ENCODE results near the gene ADAT1. TPM values are rescaled to one million over a fixed set of nuclear protein-coding genes. Genes with fewer than 3 reads are reported as not detected.

The ADAT1 gene
- total and polyA plus RNA-seq, 8 donors, result 39.1 to 57.4 (median 51.7) TPM

GRCh38 chr16:75644240-75645012 is 21.3 kb upstream of the ADAT1 start:
- intact Hi-C loops (cut with DNase I), result no loop called here
- peaks cover 5 to 29% of the 10 kb centered on the region in 2 donors for H3K4me1 ChIP-seq
- no peak overlapping the region for H3K27ac ChIP-seq
- no peak for DNase-seq
- no peaks in the 10 kb centered on the region for H3K27me3 ChIP-seq
- no peak for TF ChIP-seq CTCF (IDR thresholded peaks at IDR 0.05)
- H3K9me3 ChIP-seq, result no peaks in the 10 kb centered on the region
- H3K4me3 ChIP-seq, result no peak overlapping the region
- H3K36me3 ChIP-seq, result peaks cover 0 to 63% of the 10 kb centered on the region in 2 donors
- ATAC-seq, result no peak

DNA sequence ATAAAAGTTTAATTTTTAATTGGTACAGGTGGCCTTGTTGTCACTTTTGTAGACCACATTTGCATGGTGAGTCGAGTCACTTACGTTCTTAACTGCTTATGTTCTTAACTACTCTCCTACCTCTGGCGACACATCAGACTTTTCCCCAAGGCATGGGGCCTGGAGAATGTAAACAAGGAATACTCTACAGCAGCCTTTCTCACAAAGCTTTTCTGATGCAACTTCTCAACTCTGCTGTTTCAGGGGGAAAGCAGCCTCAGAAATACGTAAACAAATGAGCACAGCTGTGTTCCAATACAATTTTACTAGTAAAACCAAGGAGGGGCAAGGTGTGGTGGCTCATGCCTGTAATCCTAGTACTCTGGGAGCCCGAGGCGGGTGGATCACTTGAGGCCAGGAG is 17.5 kb upstream of the ADAT1 start:
- H3K4me1 ChIP-seq, result peaks cover 0 to 14% of the 10 kb centered on the region in 2 donors
- DNase-seq (no peak), ATAC-seq (no peak)
- H3K4me3 ChIP-seq, result no peak overlapping the region
- H3K27ac ChIP-seq, result no peak overlapping the region
- no peak for TF ChIP-seq CTCF (IDR thresholded peaks at IDR 0.05)
- intact Hi-C loops (cut with DNase I), result no loop called here
- H3K27me3 ChIP-seq, result no peaks in the 10 kb centered on the region
- no peaks in the 10 kb centered on the region for H3K9me3 ChIP-seq
- peaks cover 0 to 100% of the 10 kb centered on the region in 2 donors for H3K36me3 ChIP-seq

- no peak overlapping the region for H3K27ac ChIP-seq
- H3K4me1 ChIP-seq, result no peaks in the 10 kb centered on the region
- H3K36me3 ChIP-seq, result peaks cover 0 to 100% of the 10 kb centered on the region in 2 donors
- intact Hi-C loops (cut with DNase I), result no loop called here
- H3K4me3 ChIP-seq, result no peak overlapping the region
- no peak for TF ChIP-seq CTCF (IDR thresholded peaks at IDR 0.05)
- H3K9me3 ChIP-seq, result no peaks in the 10 kb centered on the region
- DNase-seq, result no peak
- H3K27me3 ChIP-seq, result no peaks in the 10 kb centered on the region
- no peak for ATAC-seq
These were observed 12.0 kb upstream of the ADAT1 start for GRCh38 chr16:75635036-75635435.

GRCh38 chr16:75632857-75633256 is 9.8 kb upstream of the ADAT1 start:
- Histone ChIP-seq H3K27ac (no peak overlapping the region), H3K4me3 (no peak overlapping the region), H3K27me3 (no peaks in the 10 kb centered on the region), H3K36me3 (peaks cover 0 to 100% of the 10 kb centered on the region in 2 donors), H3K4me1 (peaks cover 0 to 8% of the 10 kb centered on the region in 2 donors), H3K9me3 (no peaks in the 10 kb centered on the region)
- no peak for ATAC-seq
- no peak for DNase-seq
- intact Hi-C loops (cut with DNase I), result no loop called here
- TF ChIP-seq CTCF (IDR thresholded peaks at IDR 0.05), result no peak

DNA sequence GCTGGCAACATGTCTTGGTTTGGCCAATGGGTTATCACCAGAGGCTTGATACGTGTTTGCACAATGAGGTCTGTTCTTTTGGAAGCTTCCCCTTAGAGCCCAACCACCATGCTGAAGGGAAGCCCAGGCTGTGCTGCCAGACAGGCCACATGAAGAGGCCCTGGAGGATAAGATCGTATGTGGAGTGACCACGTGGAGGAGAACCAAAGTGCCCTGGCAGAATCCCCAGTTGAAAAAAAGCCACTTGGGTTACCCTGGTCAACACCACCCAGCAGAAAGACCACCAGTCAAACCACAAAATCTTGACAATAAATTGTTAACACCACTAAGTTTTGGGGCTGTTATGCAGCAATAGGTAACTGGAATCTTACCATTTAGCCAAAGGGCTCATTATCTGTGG is 7.0 kb upstream of the ADAT1 start:
- DNase-seq (no peak), ATAC-seq (no peak)
- TF ChIP-seq CTCF (IDR thresholded peaks at IDR 0.05), result no peak
- Histone ChIP-seq H3K9me3 (no peaks in the 10 kb centered on the region), H3K27ac (no peak overlapping the region), H3K4me3 (no peak overlapping the region), H3K4me1 (peaks cover 0 to 16% of the 10 kb centered on the region in 2 donors), H3K36me3 (peaks cover 0 to 99% of the 10 kb centered on the region in 2 donors), H3K27me3 (no peaks in the 10 kb centered on the region)
- intact Hi-C loops (cut with DNase I), result no loop called here

Data from left lung (tissue), 10 donors.